H1 (cell line): Measurements from ENCODE around the gene CDCA5. TPM values are rescaled to one million over a fixed set of nuclear protein-coding genes. Genes with fewer than 3 reads are reported as not detected.

Source experiments
- CTCF ChIA-PET: fragments of 300-600 bp; sonication (Branson Sonifier 250); formaldehyde crosslinking; loops from one replicate; lab custom pipeline; 2021; ENCODE audit not compliant: partially characterized antibody; lab: Charles Lee
- POLR2A ChIA-PET: fragments of 300-600 bp; sonication (Branson Sonifier 250); formaldehyde crosslinking; loops from one replicate; lab custom pipeline; 2021; ENCODE audit warnings: inconsistent platforms; ENCODE audit not compliant: partially characterized antibody; lab: Charles Lee
- DNase-seq, 2 experiments: peaks; one replicate each; pipeline versions ENCODE4 v3.0.0 to v3.0.0-alpha.2; 2010 to 2022; ENCODE audit warnings: low spot score in 2 of 2, low read depth in 1 of 2, mixed read lengths in 1 of 2
- FAIRE-seq: peaks from 2 replicates; lab custom pipeline; 2011; peaks lifted over from hg19 to GRCh38; lab: Jason Lieb, UNC
- H2AFZ ChIP-seq: 2 replicates; pipeline ENCODE4 v1.8.1; 2012; ENCODE audit warnings: low read length, inconsistent platforms
- H2AK5ac ChIP-seq: 2 replicates; pipeline ENCODE4 v1.6.1; 2013; ENCODE audit warnings: low read depth, low read length
- H2BK120ac ChIP-seq: replicated peaks from 2 replicates; pipeline ENCODE3; 2013; ENCODE audit warnings: low read depth, low read length, inconsistent platforms
- H2BK12ac ChIP-seq: 2 replicates; pipeline ENCODE4 v1.6.1; 2013; ENCODE audit warnings: low read depth, low read length
- H2BK15ac ChIP-seq: 2 replicates; pipeline ENCODE4 v1.6.1; 2013; ENCODE audit warnings: low read length
- H2BK20ac ChIP-seq: 2 replicates; pipeline ENCODE4 v1.6.1; 2013; ENCODE audit warnings: low read length
- H2BK5ac ChIP-seq: 2 replicates; pipeline ENCODE4 v1.6.1; 2013; ENCODE audit warnings: low read depth, low read length
- H3K14ac ChIP-seq: 2 replicates; pipeline ENCODE4 v1.6.1; 2013; ENCODE audit warnings: inconsistent platforms; ENCODE audit not compliant: insufficient read length
- H3K18ac ChIP-seq: 2 replicates; pipeline ENCODE4 v1.6.1; 2013; ENCODE audit warnings: low read length; ENCODE audit errors: extremely low read depth
- H3K23ac ChIP-seq: 2 replicates; pipeline ENCODE4 v1.6.1; 2013; ENCODE audit warnings: inconsistent platforms; ENCODE audit not compliant: insufficient read length
- H3K23me2 ChIP-seq: 2 replicates; pipeline ENCODE4 v1.6.1; 2013; ENCODE audit warnings: low read depth, low read length
- H3K27ac ChIP-seq: 2 replicates; pipeline ENCODE4 v1.6.1; 2011; ENCODE audit warnings: low read depth, low read length, inconsistent platforms
- H3K27me3 ChIP-seq, 4 experiments: replicated peaks in 1 of 4; 1 replicate in 1 of 4; 2 replicates in 3 of 4; pipeline versions ENCODE4 v1.6.1 to v1.8.1; 2011 to 2013; ENCODE audit warnings: low read length in 3 of 4, mild to moderate bottlenecking in 3 of 4, inconsistent platforms in 2 of 4, mixed read lengths in 2 of 4, moderate library complexity in 1 of 4; ENCODE audit not compliant: control insufficient read depth in 3 of 4, insufficient read depth in 3 of 4; ENCODE audit errors: extremely low read depth in 1 of 4
- H3K36me3 ChIP-seq, 4 experiments: 2 replicates each; pipeline versions ENCODE4 v1.6.1 to v1.8.1; 2011 to 2013; ENCODE audit warnings: mild to moderate bottlenecking in 4 of 4, low read length in 3 of 4, moderate library complexity in 2 of 4, control low read depth in 1 of 4, inconsistent platforms in 1 of 4; ENCODE audit not compliant: insufficient read depth in 4 of 4, control insufficient read depth in 2 of 4
- H3K4ac ChIP-seq: replicated peaks from 2 replicates; pipeline ENCODE3; 2013; ENCODE audit warnings: low read length, low read depth, mixed read lengths, inconsistent platforms; ENCODE audit not compliant: insufficient read length
- H3K4me1 ChIP-seq, 4 experiments: replicated peaks in 1 of 4; 1 replicate in 1 of 4; 2 replicates in 3 of 4; pipeline versions ENCODE4 v1.6.1 to v1.8.1; 2011 to 2013; ENCODE audit warnings: low read length in 3 of 4, inconsistent platforms in 2 of 4, mixed read lengths in 1 of 4; ENCODE audit not compliant: insufficient read depth in 4 of 4, control insufficient read depth in 3 of 4
- H3K4me2 ChIP-seq, 2 experiments: 2 replicates each; pipeline versions ENCODE4 v1.6.1 to v1.8.1; 2011 to 2013; ENCODE audit warnings: low read depth in 2 of 2, low read length in 2 of 2, control low read depth in 1 of 2, inconsistent platforms in 1 of 2, mild to moderate bottlenecking in 1 of 2; ENCODE audit not compliant: insufficient read depth in 1 of 2
- H3K4me3 ChIP-seq, 4 experiments: fragments of 200-600, 300-600 bp in 1 of 4; sonication (generic), shearing (Covaris generic), sonication (Bioruptor Twin) in 1 of 4; 2 replicates each; pipeline versions ENCODE4 v1.5.1 to v1.8.1; 2011 to 2016; ENCODE audit warnings: low read length in 4 of 4, low read depth in 3 of 4, control low read depth in 2 of 4, inconsistent platforms in 2 of 4, mild to moderate bottlenecking in 2 of 4, mixed read lengths in 1 of 4, moderate library complexity in 1 of 4; ENCODE audit not compliant: insufficient read depth in 2 of 4; ENCODE audit errors: extremely low read depth in 1 of 4
- H3K56ac ChIP-seq: replicated peaks from 2 replicates; pipeline ENCODE3; 2013; ENCODE audit warnings: low read depth, mild to moderate bottlenecking, mixed read lengths, low read length, inconsistent platforms; ENCODE audit not compliant: insufficient read length
- H3K79me1 ChIP-seq: 2 replicates; pipeline ENCODE4 v1.6.1; 2013; ENCODE audit warnings: low read depth, low read length, control low read depth
- H3K79me2 ChIP-seq, 2 experiments: 2 replicates each; pipeline versions ENCODE4 v1.6.1 to v1.8.1; 2012 to 2013; ENCODE audit warnings: low read length in 2 of 2, mild to moderate bottlenecking in 2 of 2, inconsistent platforms in 1 of 2; ENCODE audit not compliant: insufficient read depth in 2 of 2, control insufficient read depth in 1 of 2
- H3K9ac ChIP-seq, 4 experiments: replicated peaks in 1 of 4; 1 replicate in 1 of 4; 2 replicates in 3 of 4; pipeline versions ENCODE4 v1.6.1 to v1.8.1; 2011 to 2013; ENCODE audit warnings: low read depth in 3 of 4, low read length in 3 of 4, control low read depth in 2 of 4, mild to moderate bottlenecking in 2 of 4, moderate library complexity in 2 of 4, inconsistent platforms in 1 of 4; ENCODE audit errors: extremely low read depth in 1 of 4
- H3K9me3 ChIP-seq, 2 experiments: 2 replicates each; pipeline versions ENCODE4 v1.6.1 to v1.8.1; 2012 to 2013; ENCODE audit warnings: mild to moderate bottlenecking in 2 of 2, moderate library complexity in 2 of 2, control low read depth in 1 of 2, inconsistent platforms in 1 of 2, low read depth in 1 of 2, low read length in 1 of 2, mixed read lengths in 1 of 2; ENCODE audit not compliant: insufficient read depth in 2 of 2
- H4K20me1 ChIP-seq, 2 experiments: replicated peaks in 1 of 2; 2 replicates each; pipeline versions ENCODE3 to v1.8.1; 2011 to 2013; ENCODE audit warnings: inconsistent platforms in 2 of 2, low read length in 2 of 2, mild to moderate bottlenecking in 1 of 2; ENCODE audit not compliant: insufficient read depth in 2 of 2, control insufficient read depth in 1 of 2
- H4K5ac ChIP-seq: 2 replicates; pipeline ENCODE4 v1.6.1; 2013; ENCODE audit warnings: low read length, low read depth, mixed read lengths, inconsistent platforms; ENCODE audit not compliant: insufficient read length
- H4K8ac ChIP-seq: 2 replicates; pipeline ENCODE4 v1.8.0; 2013; ENCODE audit warnings: mild to moderate bottlenecking, moderate library complexity, low read length, inconsistent platforms; ENCODE audit not compliant: insufficient read depth; ENCODE audit errors: extremely low read depth
- H4K91ac ChIP-seq: replicated peaks from 2 replicates; pipeline ENCODE3; 2013; ENCODE audit warnings: low read length, mixed read lengths, inconsistent platforms; ENCODE audit not compliant: insufficient read length
- FOSL1 ChIP-seq: IDR thresholded peaks from 2 replicates; pipeline ENCODE4 v1.6.1; 2011; ENCODE audit warnings: mild to moderate bottlenecking, low read depth, low read length, moderate library complexity; ENCODE audit not compliant: insufficient read depth
- polyA plus RNA-seq, 7 experiments: library from polyadenylated mRNA; depleted of rRNA in 3 of 7; stranded (reverse) in 5 of 7; unstranded in 2 of 7; fragments of >200 nt in 5 of 7; fragments of 200-250 nt in 2 of 7; gene quantifications; 1 replicate in 5 of 7; 2 replicates in 1 of 7; 4 replicates in 1 of 7; pipeline versions ENCODE4 v1.2.1 to v1.2.3, GENCODE V29; 2011 to 2013; ENCODE audit warnings: missing spikeins in 2 of 7, mixed read lengths in 2 of 7
- total RNA-seq: library from RNA; stranded (reverse); fragmentation: NEBNext Ultra II Directional; extraction: Animal tissue kit (Norgen Biotek cat#: 25700); gene quantifications from 2 replicates; pipeline ENCODE4 v1.2.1, GENCODE V29; 2021

Gene CDCA5
- total and polyA plus RNA-seq, 2 of the 8 experiments (the other 6 are each of a cell fraction or from before 2014, with no cell fraction given) = 39.2 to 87.0 TPM

DNA sequence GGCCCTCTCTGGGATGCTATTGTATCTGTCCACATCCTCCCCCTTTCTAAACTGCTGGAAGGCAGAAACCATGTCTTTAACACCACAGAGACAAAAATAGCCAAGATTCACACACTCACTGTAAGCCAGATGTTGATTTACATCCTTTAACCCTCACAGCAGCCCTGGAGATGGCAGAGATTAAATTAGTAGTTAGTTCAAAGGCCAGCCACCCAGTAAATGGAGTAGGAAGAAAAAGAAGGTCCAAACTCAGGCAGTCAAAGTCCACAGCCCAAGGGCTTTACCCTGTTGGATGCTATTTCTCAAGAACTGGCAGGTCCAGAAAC, 35.8 kb upstream of the CDCA5 start:
- Histone ChIP-seq H3K79me1 (peaks cover 13% of the 10 kb centered on the region), H3K14ac (no peak overlapping the region), H2AFZ (no peak overlapping the region), H3K18ac (no peak overlapping the region), H3K4me3 (no peak overlapping the region), H2BK20ac (no peak overlapping the region), H2BK15ac (no peak overlapping the region), H4K5ac (no peak overlapping the region), H3K56ac (no peak overlapping the region), H3K23ac (no peak overlapping the region), H2BK5ac (no peak overlapping the region), H3K36me3 (peaks cover 11 to 36% (median 20%) of the 10 kb centered on the region in 4 experiments), H2AK5ac (no peak overlapping the region), H3K4me2 (no peak overlapping the region), H3K9ac (no peak overlapping the region), H3K4me1 (peaks cover 0 to 13% (median 8%) of the 10 kb centered on the region in 4 experiments; a peak in 6 of 7 replicates), H3K23me2 (peaks cover 8% of the 10 kb centered on the region; the same call in 1 of the 2 replicates), H4K20me1 (peaks cover 4 to 6% of the 10 kb centered on the region in 2 experiments), H4K91ac (no peak overlapping the region), H2BK120ac (no peak overlapping the region), H3K79me2 (peaks cover 6 to 41% of the 10 kb centered on the region in 2 experiments), H3K9me3 (no peaks in the 10 kb centered on the region), H3K27ac (no peak overlapping the region), H3K4ac (no peak overlapping the region), H2BK12ac (no peak overlapping the region), H3K27me3 (no peaks in the 10 kb centered on the region), H4K8ac (no peak overlapping the region)
- CTCF ChIA-PET = interaction anchor here (0.6 to 3.0 kb wide), 8 partner anchors 9 to 272 kb away, joined by 3 to 14 read pairs (median 4); partner anchors contain the start of gene TM7SF2
- POLR2A ChIA-PET = interaction anchor here (1.1 to 17.4 kb wide), 6 partner anchors 12 to 72 kb away, joined by 3 to 305 read pairs (median 20); partner anchors contain the start of genes CAPN1, SYVN1 and VPS51
- FAIRE-seq (no peak), DNase-seq (no peak)
- no peak for TF ChIP-seq FOSL1
